Esophagus (tissue), 2 donors: Measurements from ENCODE around the gene NPC1L1. TPM values are rescaled to one million over a fixed set of nuclear protein-coding genes. Genes with fewer than 3 reads are reported as not detected.

Experiments used
- H3K27ac ChIP-seq, 2 donors: one replicate each; pipeline ENCODE4 v1.5.1; 2013; ENCODE audit warnings: low read depth in 2 of 2, mild to moderate bottlenecking in 2 of 2, inconsistent platforms in 1 of 2, low read length in 1 of 2, moderate library complexity in 1 of 2
- H3K27me3 ChIP-seq, 2 donors: one replicate each; pipeline ENCODE4 v1.6.1; 2013; ENCODE audit warnings: low read length in 2 of 2, control low read depth in 1 of 2, mild to moderate bottlenecking in 1 of 2; ENCODE audit not compliant: insufficient read depth in 2 of 2, control insufficient read depth in 1 of 2
- H3K36me3 ChIP-seq, 2 donors: one replicate each; pipeline ENCODE4 v1.6.1; 2013; ENCODE audit warnings: low read length in 1 of 2; ENCODE audit not compliant: control insufficient read depth in 2 of 2, insufficient read depth in 2 of 2
- H3K4me1 ChIP-seq, 2 donors: one replicate each; pipeline ENCODE4 v1.6.1; 2013; ENCODE audit warnings: low read length in 1 of 2; ENCODE audit not compliant: control insufficient read depth in 2 of 2, insufficient read depth in 2 of 2
- H3K4me3 ChIP-seq, 2 donors: one replicate each; pipeline ENCODE4 v1.5.1; 2013; ENCODE audit warnings: low read length in 2 of 2, mild to moderate bottlenecking in 2 of 2, low read depth in 1 of 2, moderate library complexity in 1 of 2
- H3K9me3 ChIP-seq, 2 donors: one replicate each; pipeline ENCODE4 v1.6.1; 2013; ENCODE audit warnings: mild to moderate bottlenecking in 2 of 2, low read depth in 1 of 2, low read length in 1 of 2, moderate library complexity in 1 of 2; ENCODE audit not compliant: control insufficient read depth in 2 of 2, insufficient read depth in 1 of 2
- WGBS, 2 donors: extraction: QIAGEN DNeasy Blood & Tissue Kit; methylation state at CpG; one replicate each; pipeline ENCODE4 v1.1.7; 2013; 5-methylcytosine and 5-hydroxymethylcytosine counted together
- polyA plus RNA-seq, 2 donors: library from polyadenylated mRNA; stranded (reverse); fragments of 200-250 nt; gene quantifications; one replicate each; pipeline ENCODE4 v1.2.3, GENCODE V29; 2013
- donor health status: healthy with polysubstance abuse.
- donor health status: Bipolar disorder and iron deficiency.

Gene NPC1L1
- polyA plus RNA-seq, 2 donors: 0.07 to 0.65 TPM

DNA sequence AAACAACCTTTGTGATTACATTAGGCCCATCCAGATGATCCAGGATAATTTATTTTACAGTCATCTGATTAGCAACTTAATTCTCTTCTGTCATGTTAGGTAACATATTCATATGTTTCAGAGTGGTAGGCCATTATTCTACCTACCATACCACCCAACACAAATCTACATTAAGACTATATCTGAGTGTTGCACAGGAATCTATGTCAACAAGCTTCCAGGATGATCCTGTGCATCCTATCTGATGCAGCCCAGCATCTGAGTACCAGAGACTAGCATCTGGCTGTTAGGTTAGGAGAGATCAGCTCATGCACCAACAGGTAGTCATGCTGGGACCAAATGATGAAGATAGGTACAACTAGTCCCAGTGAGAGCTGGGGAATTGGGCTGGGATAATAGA is 33.9 kb upstream of the NPC1L1 start:
- Histone ChIP-seq H3K27me3 (no peaks in the 10 kb centered on the region), H3K4me1 (peaks cover 6 to 9% of the 10 kb centered on the region in 2 donors), H3K9me3 (no peaks in the 10 kb centered on the region), H3K27ac (no peak overlapping the region), H3K4me3 (no peak overlapping the region), H3K36me3 (peaks cover 19 to 25% of the 10 kb centered on the region in 2 donors)

DNA sequence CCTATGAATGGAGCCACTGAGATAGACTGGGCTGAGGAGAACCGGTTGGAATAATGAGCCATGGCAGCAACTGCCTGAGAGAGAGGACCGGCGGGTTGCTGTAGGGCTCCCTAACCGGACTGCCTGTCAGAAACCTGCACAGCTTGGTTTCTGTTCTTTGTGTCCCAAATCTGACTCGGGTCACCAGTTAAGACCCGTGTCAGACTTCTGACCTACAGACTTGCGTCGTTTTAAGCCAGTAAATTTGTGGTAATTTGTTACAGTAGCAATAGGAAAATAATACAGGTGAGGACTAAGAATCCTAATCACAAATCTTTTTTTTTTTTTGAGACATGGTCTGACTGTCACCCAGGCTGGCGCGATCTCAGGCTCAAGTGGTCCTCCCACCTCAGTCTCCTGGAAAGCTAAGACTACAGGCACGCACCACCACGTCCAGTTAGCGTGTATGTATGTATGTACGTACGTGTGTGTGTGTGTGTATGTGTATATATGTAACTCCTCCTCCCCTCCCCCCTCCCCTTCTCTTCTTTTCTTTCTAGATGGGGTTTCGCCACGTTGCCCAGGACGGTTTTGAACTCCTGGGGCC is 33.2 kb upstream of the NPC1L1 start:
- peaks cover 6 to 9% of the 10 kb centered on the region in 2 donors for H3K4me1 ChIP-seq
- peak overlapping the region; percentile 87 to 95 for H3K27ac ChIP-seq
- no peaks in the 10 kb centered on the region for H3K27me3 ChIP-seq
- H3K4me3 ChIP-seq: peak overlapping the region; percentile 85 to 96
- H3K9me3 ChIP-seq: no peaks in the 10 kb centered on the region
- peaks cover 22 to 29% of the 10 kb centered on the region in 2 donors for H3K36me3 ChIP-seq
- 21 to 23% methylated on average over 18 of the region's 18 CpGs for WGBS, 2 donors

- peaks cover 6 to 9% of the 10 kb centered on the region in 2 donors for H3K4me1 ChIP-seq
- no peaks in the 10 kb centered on the region for H3K9me3 ChIP-seq
- 0 to 1% methylated on average over 74 of the region's 74 CpGs for WGBS, 2 donors
- peaks cover 27 to 30% of the 10 kb centered on the region in 2 donors for H3K36me3 ChIP-seq
- no peaks in the 10 kb centered on the region for H3K27me3 ChIP-seq
- peak within 1 kb of the TSS; percentile 85 to 96 for H3K4me3 ChIP-seq
- peak within 1 kb of the TSS; percentile 87 to 95 for H3K27ac ChIP-seq
Measured at GRCh38 chr7:44573464-44574286, 32.5 kb upstream of the NPC1L1 start, which contains the start of gene DDX56. Gene DDX56 (minus strand): TSS chr7:44573908. CDS start chr7:44573895, 13 bp downstream.

DNA sequence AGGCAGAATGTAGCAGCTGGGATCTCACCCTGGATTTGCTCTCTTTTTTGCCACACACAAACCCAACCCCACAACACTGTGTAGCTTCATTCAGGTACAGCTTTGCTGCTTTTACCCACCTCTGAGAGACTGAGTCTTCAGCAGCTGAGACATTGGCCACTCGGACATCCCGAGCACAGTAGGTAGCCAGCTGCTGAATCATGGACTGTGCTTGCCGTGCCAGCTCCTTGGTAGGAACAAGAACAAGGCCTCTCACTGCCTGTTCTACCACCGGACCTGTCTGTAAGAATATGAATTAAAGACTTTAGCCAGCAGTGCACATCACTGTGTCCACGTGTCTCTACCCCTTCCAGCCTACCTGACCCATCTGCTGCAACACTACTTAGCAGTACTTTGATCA is 31.6 kb upstream of the NPC1L1 start:
- WGBS, 2 donors: 57 to 60% methylated on average over 5 of the region's 5 CpGs
- peaks cover 35 to 38% of the 10 kb centered on the region in 2 donors for H3K36me3 ChIP-seq
- H3K4me3 ChIP-seq: peak overlapping the region; percentile 85 to 96
- no peaks in the 10 kb centered on the region for H3K27me3 ChIP-seq
- peaks cover 6 to 9% of the 10 kb centered on the region in 2 donors for H3K4me1 ChIP-seq
- H3K27ac ChIP-seq: no peak overlapping the region
- H3K9me3 ChIP-seq: no peaks in the 10 kb centered on the region

- H3K27ac ChIP-seq: no peak overlapping the region
- no peaks in the 10 kb centered on the region for H3K27me3 ChIP-seq
- no peak overlapping the region for H3K4me3 ChIP-seq
- no peaks in the 10 kb centered on the region for H3K9me3 ChIP-seq
- H3K4me1 ChIP-seq: peaks cover 6 to 9% of the 10 kb centered on the region in 2 donors
- H3K36me3 ChIP-seq: peaks cover 42 to 58% of the 10 kb centered on the region in 2 donors
- 87 to 93% methylated on average over 9 of the region's 9 CpGs for WGBS, 2 donors
Measured at GRCh38 chr7:44569959-44570358, 28.8 kb upstream of the NPC1L1 start.

DNA sequence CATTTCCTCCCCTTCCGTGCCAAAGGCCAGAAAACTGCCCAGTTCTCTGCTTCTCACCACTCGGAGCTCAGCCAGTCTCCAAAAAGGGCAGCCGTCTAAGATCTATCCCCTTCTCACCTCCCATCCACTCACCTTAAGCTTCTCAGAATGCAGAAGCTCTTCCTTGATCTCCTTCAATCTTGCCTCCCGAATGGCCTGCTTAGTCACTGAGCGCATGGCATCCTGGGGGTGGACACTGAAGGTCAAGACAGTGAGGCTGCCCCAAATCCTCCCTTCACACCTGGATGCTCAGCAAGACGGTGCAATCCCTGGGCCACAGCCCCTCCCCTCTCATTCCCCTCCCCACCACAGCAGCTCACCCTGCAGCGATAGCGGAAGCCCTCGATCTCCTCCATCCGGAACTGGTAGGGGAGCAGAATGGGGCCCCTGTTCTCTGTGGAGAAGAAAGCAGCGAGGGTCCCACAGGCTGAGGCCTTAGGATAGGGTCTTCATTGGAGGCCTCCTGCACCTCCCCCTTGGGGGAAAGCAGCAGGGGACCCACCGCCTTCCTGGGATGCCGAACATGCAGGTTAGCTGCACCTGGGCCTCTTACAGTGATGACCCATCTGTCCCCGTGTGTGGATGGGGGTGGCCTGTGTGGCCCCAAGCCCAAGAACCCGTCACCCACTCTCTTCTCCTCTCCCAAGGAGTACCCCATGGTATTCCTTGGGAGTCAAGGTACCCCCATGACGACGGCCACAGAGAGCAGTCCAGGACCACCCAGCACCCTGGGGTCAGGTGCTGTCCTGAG is 27.8 kb upstream of the NPC1L1 start:
- WGBS, 2 donors: 89 to 93% methylated on average over 17 of the region's 17 CpGs
- H3K4me1 ChIP-seq: peaks cover 5 to 6% of the 10 kb centered on the region in 2 donors
- H3K4me3 ChIP-seq: no peak overlapping the region
- no peaks in the 10 kb centered on the region for H3K27me3 ChIP-seq
- H3K36me3 ChIP-seq: peaks cover 47 to 67% of the 10 kb centered on the region in 2 donors
- H3K9me3 ChIP-seq: no peaks in the 10 kb centered on the region
- no peak overlapping the region for H3K27ac ChIP-seq

- Histone ChIP-seq H3K4me3 (no peak overlapping the region), H3K4me1 (peaks cover 4 to 7% of the 10 kb centered on the region in 2 donors), H3K27me3 (no peaks in the 10 kb centered on the region), H3K27ac (no peak overlapping the region), H3K9me3 (no peaks in the 10 kb centered on the region), H3K36me3 (peaks cover 51 to 70% of the 10 kb centered on the region in 2 donors)
- WGBS, 2 donors: 91% methylated on average over 6 of the region's 6 CpGs
Measured at GRCh38 chr7:44567884-44568283, 26.8 kb upstream of the NPC1L1 start.

- Histone ChIP-seq H3K27me3 (no peaks in the 10 kb centered on the region), H3K36me3 (peaks cover 46 to 67% of the 10 kb centered on the region in 2 donors), H3K9me3 (no peaks in the 10 kb centered on the region), H3K4me1 (peaks cover 0 to 6% of the 10 kb centered on the region in 2 donors), H3K27ac (no peak overlapping the region), H3K4me3 (no peak overlapping the region)
- 83 to 93% methylated on average over 5 of the region's 5 CpGs for WGBS, 2 donors
Measured at GRCh38 chr7:44566680-44567079, 25.6 kb upstream of the NPC1L1 start.

DNA sequence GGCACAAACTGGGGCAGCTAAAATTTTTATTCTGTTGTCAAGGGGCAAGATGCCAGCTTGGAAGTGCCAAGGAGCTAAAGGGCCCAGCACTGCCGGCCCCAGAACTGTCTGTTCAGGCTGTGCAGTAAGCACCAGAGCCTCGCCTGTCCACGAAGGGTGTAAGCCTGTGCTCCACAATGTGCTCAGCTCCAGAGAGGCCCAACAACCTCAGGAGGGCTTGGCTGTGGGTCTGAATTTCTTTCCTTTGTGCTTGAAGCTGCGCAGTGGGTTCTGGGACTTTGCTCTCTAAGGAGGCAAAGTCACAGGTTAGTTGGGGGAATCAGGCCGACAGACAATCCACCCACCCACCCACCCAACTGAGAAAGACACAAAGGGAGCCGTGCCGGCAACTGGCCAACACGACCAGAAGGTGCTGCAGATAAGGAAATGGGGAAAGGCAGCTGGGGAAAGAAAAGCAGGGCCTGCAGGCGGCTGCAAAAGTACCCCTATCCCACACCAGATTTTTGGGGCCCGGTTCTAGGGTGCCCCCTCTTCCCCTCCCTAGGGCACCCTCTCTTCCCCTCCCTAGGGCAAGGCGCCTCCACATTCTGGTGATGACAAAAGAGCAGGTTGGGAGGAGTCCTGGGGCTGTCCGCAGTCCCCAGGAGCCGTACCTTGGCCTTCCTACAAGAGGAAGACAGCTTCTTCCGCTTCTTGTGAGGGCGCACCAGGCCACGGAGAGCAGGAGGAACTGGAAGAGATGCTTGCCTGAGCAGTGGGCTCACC is 24.8 kb upstream of the NPC1L1 start:
- Histone ChIP-seq H3K36me3 (peaks cover 40 to 61% of the 10 kb centered on the region in 2 donors), H3K27me3 (no peaks in the 10 kb centered on the region), H3K4me3 (no peak overlapping the region), H3K4me1 (peaks cover 0 to 7% of the 10 kb centered on the region in 2 donors), H3K27ac (peak overlapping the region in 1 of 2 donors; percentile 28), H3K9me3 (no peaks in the 10 kb centered on the region)
- WGBS, 2 donors: 72 to 74% methylated on average over 16 of the region's 16 CpGs
